ENCODE results near the gene LPO.
A peak's percentile ranks its signal among the peaks of the same experiment; 100 is the strongest.

Gene LPO

GRCh38 chr17:58317421-58318064 is 79.2 kb downstream of the LPO start:
- no peaks in the 10 kb centered on the region for H3K79me2 ChIP-seq (ENCODE audit: control insufficient read depth, insufficient read depth, low read length, poor library complexity)
- no peak overlapping the region for H3K4ac ChIP-seq (ENCODE audit: low read depth, low read length)
- H3K27ac ChIP-seq (ENCODE audit: low read depth, low read length): no peak overlapping the region
- DNase-seq: peak; percentile 61 to 74
- no peaks in the 10 kb centered on the region for H3K4me1 ChIP-seq (ENCODE audit: control insufficient read depth in 1 of 2, insufficient read depth in 2 of 2, low read length in 2 of 2)
- peak overlapping the region; percentile 1 for H4K91ac ChIP-seq (ENCODE audit: low read depth, low read length)
- no peak overlapping the region for H2BK12ac ChIP-seq (ENCODE audit: low read length)
- no peaks in the 10 kb centered on the region for H3K9me3 ChIP-seq (ENCODE audit: insufficient read depth, low read depth, low read length)
- no peak overlapping the region for H3K14ac ChIP-seq (ENCODE audit: low read length)
- no peak overlapping the region for H2AFZ ChIP-seq (ENCODE audit: insufficient read depth, low read length, poor library complexity)
- H3K4me2 ChIP-seq (ENCODE audit: low read length): no peak overlapping the region
- no peak overlapping the region for H2BK5ac ChIP-seq (ENCODE audit: low read depth, low read length, poor library complexity)
- no peaks in the 10 kb centered on the region for H3K36me3 ChIP-seq (ENCODE audit: control insufficient read depth in 1 of 2, insufficient read depth in 2 of 2, low read length in 2 of 2)
- H3K27me3 ChIP-seq (ENCODE audit: insufficient read depth, low read length): no peaks in the 10 kb centered on the region
- no peak overlapping the region for H4K8ac ChIP-seq (ENCODE audit: low read depth, low read length)
- no peak overlapping the region for H3K18ac ChIP-seq (ENCODE audit: low read length)
- no peak overlapping the region for H3K4me3 ChIP-seq (ENCODE audit: low read depth, low read length)
- H4K12ac ChIP-seq (ENCODE audit: low read depth, low read length): no peak overlapping the region
- no peak overlapping the region for H2BK120ac ChIP-seq (ENCODE audit: insufficient read depth, low read length, poor library complexity)
- H2AK5ac ChIP-seq (ENCODE audit: low read length): no peak overlapping the region
- no peaks in the 10 kb centered on the region for H3K79me1 ChIP-seq (ENCODE audit: low read length)
- no peak overlapping the region for H3K9ac ChIP-seq (ENCODE audit: low read length)
- H3K23ac ChIP-seq (ENCODE audit: low read length): no peak overlapping the region
- WGBS (ENCODE audit: extremely low coverage, insufficient coverage, insufficient read length): no CpG with 5 or more reads among the region's 5 CpGs

GRCh38 chr17:58318065-58318481 is 79.7 kb downstream of the LPO start:
- Histone ChIP-seq H3K9ac (ENCODE audit: low read length) (no peak overlapping the region), H3K79me1 (ENCODE audit: low read length) (no peaks in the 10 kb centered on the region), H2BK120ac (ENCODE audit: insufficient read depth, low read length, poor library complexity) (no peak overlapping the region), H4K8ac (ENCODE audit: low read depth, low read length) (no peak overlapping the region), H3K4ac (ENCODE audit: low read depth, low read length) (no peak overlapping the region), H3K36me3 (ENCODE audit: control insufficient read depth in 1 of 2, insufficient read depth in 2 of 2, low read length in 2 of 2) (no peaks in the 10 kb centered on the region), H2AFZ (ENCODE audit: insufficient read depth, low read length, poor library complexity) (no peak overlapping the region), H3K18ac (ENCODE audit: low read length) (no peak overlapping the region), H3K14ac (ENCODE audit: low read length) (no peak overlapping the region), H3K27ac (ENCODE audit: low read depth, low read length) (no peak overlapping the region), H2BK12ac (ENCODE audit: low read length) (peak overlapping the region; percentile 4), H3K27me3 (ENCODE audit: insufficient read depth, low read length) (no peaks in the 10 kb centered on the region), H3K9me3 (ENCODE audit: insufficient read depth, low read depth, low read length) (no peaks in the 10 kb centered on the region), H2BK5ac (ENCODE audit: low read depth, low read length, poor library complexity) (no peak overlapping the region), H3K4me2 (ENCODE audit: low read length) (no peak overlapping the region), H3K23ac (ENCODE audit: low read length) (no peak overlapping the region), H3K79me2 (ENCODE audit: control insufficient read depth, insufficient read depth, low read length, poor library complexity) (no peaks in the 10 kb centered on the region), H3K4me3 (ENCODE audit: low read depth, low read length) (no peak overlapping the region), H4K12ac (ENCODE audit: low read depth, low read length) (no peak overlapping the region), H2AK5ac (ENCODE audit: low read length) (no peak overlapping the region), H4K91ac (ENCODE audit: low read depth, low read length) (no peak overlapping the region), H3K4me1 (ENCODE audit: control insufficient read depth in 1 of 2, insufficient read depth in 2 of 2, low read length in 2 of 2) (no peaks in the 10 kb centered on the region)
- no peak for DNase-seq
- no CpG with 5 or more reads among the region's 9 CpGs for WGBS (ENCODE audit: extremely low coverage, insufficient coverage, insufficient read length)

Data from trophoblast cell (in vitro differentiated cells and primary cell).